DND-41 (cell line): ENCODE measurements around the gene THOC5.

Experiments used
- EZH2 ChIP-seq: IDR thresholded peaks from 3 replicates; pipeline ENCODE4 v1.6.1; 2012; ENCODE audit warnings: borderline replicate concordance, low read depth, mild to moderate bottlenecking, moderate library complexity, low read length, inconsistent platforms; ENCODE audit not compliant: severe bottlenecking
- TF ChIP-seq, protein P1 (sequence below): IDR thresholded peaks from 2 replicates; pipeline ENCODE4 v1.5.1; 2012; ENCODE audit warnings: borderline replicate concordance, low read length, moderate library complexity, mild to moderate bottlenecking; ENCODE audit not compliant: poor library complexity, severe bottlenecking; ENCODE audit errors: extremely low read depth

DNA sequence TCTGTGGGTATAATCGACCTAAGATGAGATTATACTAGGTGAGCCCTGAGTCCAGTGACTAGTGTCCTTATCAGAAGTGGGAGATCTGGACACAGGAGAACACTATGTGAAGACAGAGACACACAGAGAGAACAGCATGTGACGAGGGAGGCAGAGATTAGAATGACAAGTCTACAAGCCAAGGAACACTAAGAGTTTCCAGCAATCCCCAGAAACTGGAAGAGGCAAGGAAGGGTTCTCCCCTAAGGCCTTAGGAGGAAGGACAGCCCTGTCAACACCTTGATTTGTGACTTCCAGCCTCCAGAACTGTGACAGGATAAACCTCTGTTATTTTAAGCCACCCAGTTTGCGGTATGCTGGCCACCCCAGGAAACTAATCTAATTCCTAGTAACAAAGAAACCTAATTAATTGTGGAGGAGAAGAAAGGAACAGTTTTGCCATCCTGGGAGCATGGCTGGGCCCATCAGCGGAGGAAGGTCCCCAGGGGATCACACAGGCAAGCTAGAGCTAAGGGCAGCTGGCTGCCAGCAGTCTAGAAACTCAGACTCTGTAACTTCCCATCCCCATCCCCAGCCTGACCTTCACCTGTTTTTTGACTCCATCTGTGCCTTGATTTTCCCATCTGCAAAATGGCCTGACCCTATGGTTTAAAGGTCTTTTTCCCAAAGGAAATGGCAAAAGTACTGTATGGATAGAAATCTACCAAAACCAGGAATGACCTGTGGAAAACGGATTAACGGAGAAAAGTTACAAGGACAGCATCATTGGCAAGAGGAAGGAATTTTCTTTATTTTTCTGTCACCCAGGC is 10.3 kb upstream of the THOC5 start:
- TF ChIP-seq, protein P1, sequence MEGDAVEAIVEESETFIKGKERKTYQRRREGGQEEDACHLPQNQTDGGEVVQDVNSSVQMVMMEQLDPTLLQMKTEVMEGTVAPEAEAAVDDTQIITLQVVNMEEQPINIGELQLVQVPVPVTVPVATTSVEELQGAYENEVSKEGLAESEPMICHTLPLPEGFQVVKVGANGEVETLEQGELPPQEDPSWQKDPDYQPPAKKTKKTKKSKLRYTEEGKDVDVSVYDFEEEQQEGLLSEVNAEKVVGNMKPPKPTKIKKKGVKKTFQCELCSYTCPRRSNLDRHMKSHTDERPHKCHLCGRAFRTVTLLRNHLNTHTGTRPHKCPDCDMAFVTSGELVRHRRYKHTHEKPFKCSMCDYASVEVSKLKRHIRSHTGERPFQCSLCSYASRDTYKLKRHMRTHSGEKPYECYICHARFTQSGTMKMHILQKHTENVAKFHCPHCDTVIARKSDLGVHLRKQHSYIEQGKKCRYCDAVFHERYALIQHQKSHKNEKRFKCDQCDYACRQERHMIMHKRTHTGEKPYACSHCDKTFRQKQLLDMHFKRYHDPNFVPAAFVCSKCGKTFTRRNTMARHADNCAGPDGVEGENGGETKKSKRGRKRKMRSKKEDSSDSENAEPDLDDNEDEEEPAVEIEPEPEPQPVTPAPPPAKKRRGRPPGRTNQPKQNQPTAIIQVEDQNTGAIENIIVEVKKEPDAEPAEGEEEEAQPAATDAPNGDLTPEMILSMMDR = no peak
- no peak for TF ChIP-seq EZH2
